HepG2 (cell line): ENCODE results near the gene CRMP1. TPM values are rescaled to one million over a fixed set of nuclear protein-coding genes. Genes with fewer than 3 reads are reported as not detected.

Experiments
- ATAC-seq: fragments of 200-7000 bp; cut with Tn5 transposase; 3 replicates; pipeline ENCODE4 v1.9.1; 2020; ENCODE audit warnings: mild to moderate bottlenecking, moderate library complexity
- BruUV-seq: library from RNA; stranded (reverse); fragments of 400-500 nt; replicated peaks from 2 replicates; lab custom pipeline; 2021; lab: Mats Ljungman, UMichigan
- CTCF ChIA-PET: fragments of 300-600 bp; formaldehyde crosslinking; extraction: SDS; loops from one replicate; lab custom pipeline; 2021; ENCODE audit warnings: low total read pairs, inconsistent platforms, low intra/inter-chr PET ratio; lab: Yijun Ruan, JAX
- POLR2A ChIA-PET: fragments of 350-600 bp; sonication (Branson Sonifier 250); formaldehyde crosslinking; loops from one replicate; lab custom pipeline; 2020; ENCODE audit warnings: antibody characterized with exemption, inconsistent platforms; lab: Yijun Ruan, JAX
- DNase-seq: peaks from one replicate; pipeline ENCODE4 v3.0.0-alpha.2; 2015; ENCODE audit warnings: low spot score
- FAIRE-seq: peaks from 3 replicates; lab custom pipeline; 2011; peaks lifted over from hg19 to GRCh38; lab: Jason Lieb, UNC
- H2AFZ ChIP-seq: one replicate; pipeline ENCODE4 v1.6.1; 2011; ENCODE audit warnings: low read length, inconsistent platforms
- H3K27ac ChIP-seq: fragments of 300-600 bp; 3 replicates; pipeline ENCODE4 v1.8.0; 2011; ENCODE audit warnings: mixed run types, mild to moderate bottlenecking, mixed read lengths, low read length, inconsistent platforms; ENCODE audit not compliant: insufficient read depth; ENCODE audit errors: extremely low read length
- H3K27me3 ChIP-seq, 2 experiments: fragments of 200-600 bp in 1 of 2; 2 replicates in 1 of 2; 3 replicates in 1 of 2; pipeline versions ENCODE4 v1.6.0 to v1.8.0; 2011; ENCODE audit warnings: low read length in 2 of 2, mild to moderate bottlenecking in 2 of 2, moderate library complexity in 2 of 2, inconsistent platforms in 1 of 2; ENCODE audit not compliant: insufficient read depth in 2 of 2, control insufficient read depth in 1 of 2
- H3K36me3 ChIP-seq, 2 experiments: fragments of 200-600 bp in 1 of 2; replicated peaks in 1 of 2; 2 replicates in 1 of 2; 3 replicates in 1 of 2; pipeline versions ENCODE4 v1.5.1 to v1.8.0; 2011; ENCODE audit warnings: low read length in 2 of 2, inconsistent platforms in 1 of 2; ENCODE audit not compliant: insufficient read depth in 2 of 2, control insufficient read depth in 1 of 2
- H3K4me1 ChIP-seq: 2 replicates; pipeline ENCODE4 v1.5.1; 2012; ENCODE audit warnings: low read length, inconsistent platforms; ENCODE audit not compliant: insufficient read depth
- H3K4me2 ChIP-seq: 2 replicates; pipeline ENCODE4 v1.6.0; 2011; ENCODE audit warnings: low read depth, low read length, inconsistent platforms
- H3K4me3 ChIP-seq, 3 experiments: fragments of 200-600 bp in 1 of 3; sonication (generic), shearing (Covaris generic) in 1 of 3; replicated peaks in 1 of 3; 2 replicates each; pipeline ENCODE4 v1.5.1; 2011 to 2016; ENCODE audit warnings: low read length in 3 of 3, inconsistent platforms in 2 of 3, low read depth in 2 of 3, mild to moderate bottlenecking in 2 of 3, control low read depth in 1 of 3, mixed read lengths in 1 of 3; ENCODE audit not compliant: insufficient read depth in 1 of 3
- H3K79me2 ChIP-seq: one replicate; pipeline ENCODE4 v1.6.1; 2011; ENCODE audit warnings: low read length, inconsistent platforms; ENCODE audit not compliant: insufficient read depth
- H3K9ac ChIP-seq: 2 replicates; pipeline ENCODE4 v1.6.0; 2011; ENCODE audit warnings: mild to moderate bottlenecking, low read depth, low read length, inconsistent platforms; ENCODE audit not compliant: insufficient read depth
- H3K9me3 ChIP-seq: 2 replicates; pipeline ENCODE4 v1.5.1; 2012; ENCODE audit warnings: mild to moderate bottlenecking, low read length
- H4K20me1 ChIP-seq: 2 replicates; pipeline ENCODE4 v1.6.0; 2011; ENCODE audit warnings: inconsistent platforms, mild to moderate bottlenecking, low read length, moderate library complexity; ENCODE audit not compliant: insufficient read depth
- FOSL1 ChIP-seq: sonication (generic); formaldehyde crosslinking; IDR thresholded peaks from 2 replicates; pipeline ENCODE4 v1.9.0; 2021; ENCODE audit warnings: missing genetic modification reagents, borderline replicate concordance
- ISL2 ChIP-seq: sonication (generic); formaldehyde crosslinking; IDR thresholded peaks from 2 replicates; pipeline ENCODE4 v1.5.0; 2020; ENCODE audit warnings: missing genetic modification reagents
- SSRP1 ChIP-seq: IDR thresholded peaks from 2 replicates; pipeline ENCODE4 v1.6.1; 2016; ENCODE audit warnings: control low read depth
- ZEB1 ChIP-seq: IDR thresholded peaks from 2 replicates; pipeline ENCODE4 v1.6.1; 2012; ENCODE audit warnings: mild to moderate bottlenecking, low read depth, inconsistent platforms; ENCODE audit not compliant: insufficient replicate concordance
- ZFP62 ChIP-seq: sonication (generic); formaldehyde crosslinking; IDR thresholded peaks from 2 replicates; pipeline ENCODE4 v1.4.0; 2020; ENCODE audit warnings: missing genetic modification reagents
- ZIK1 ChIP-seq: sonication (generic); formaldehyde crosslinking; IDR thresholded peaks from 2 replicates; pipeline ENCODE4 v1.5.0; 2020; ENCODE audit warnings: mild to moderate bottlenecking, low read depth, missing genetic modification reagents, borderline replicate concordance
- ZNF12 ChIP-seq: sonication (generic); formaldehyde crosslinking; IDR thresholded peaks from 2 replicates; pipeline ENCODE4 v1.5.0; 2020; ENCODE audit warnings: missing genetic modification reagents
- ZNF234 ChIP-seq: sonication (generic); formaldehyde crosslinking; conservative IDR thresholded peaks from 2 replicates; pipeline ENCODE4 v1.5.1; 2020; ENCODE audit warnings: mild to moderate bottlenecking, missing genetic modification reagents
- ZNF335 ChIP-seq: sonication (generic); formaldehyde crosslinking; IDR thresholded peaks from 2 replicates; pipeline ENCODE4 v1.4.0; 2020; ENCODE audit warnings: missing genetic modification reagents
- ZNF34 ChIP-seq: sonication (generic); formaldehyde crosslinking; IDR thresholded peaks from 2 replicates; pipeline ENCODE4 v1.4.0; 2020; ENCODE audit warnings: mild to moderate bottlenecking, missing genetic modification reagents, borderline replicate concordance
- ZNF530 ChIP-seq: sonication (generic); formaldehyde crosslinking; IDR thresholded peaks from 2 replicates; pipeline ENCODE4 v1.5.0; 2020; ENCODE audit warnings: low read depth, mild to moderate bottlenecking, missing genetic modification reagents
- ZNF562 ChIP-seq: sonication (generic); formaldehyde crosslinking; IDR thresholded peaks from 2 replicates; pipeline ENCODE4 v1.8.0; 2022; ENCODE audit warnings: missing genetic modification reagents, borderline replicate concordance
- ZNF615 ChIP-seq: sonication (generic); formaldehyde crosslinking; IDR thresholded peaks from 2 replicates; pipeline ENCODE4 v1.5.0; 2020; ENCODE audit warnings: mild to moderate bottlenecking, missing genetic modification reagents, borderline replicate concordance
- ZNF646 ChIP-seq: sonication (generic); formaldehyde crosslinking; IDR thresholded peaks from 2 replicates; pipeline ENCODE4 v1.9.0; 2021; ENCODE audit warnings: mild to moderate bottlenecking, missing genetic modification reagents
- ZNF704 ChIP-seq: sonication (generic); formaldehyde crosslinking; IDR thresholded peaks from 2 replicates; pipeline ENCODE4 v1.8.1; 2023; ENCODE audit warnings: mild to moderate bottlenecking, inconsistent platforms, moderate library complexity, missing genetic modification reagents, borderline replicate concordance
- WGBS: methylation state at CpG from one replicate; pipeline ENCODE4 v1.1.6; 2017; ENCODE audit warnings: low lambda C conversion rate; 5-methylcytosine and 5-hydroxymethylcytosine counted together
- in situ Hi-C: cut with HindIII; loops from 2 replicates; pipeline ENCODE4 v1.10.0; 2017; ENCODE audit warnings: low pct_unique_long_range_greater_than_20kb; ENCODE audit not compliant: extremely low pct_ligation_motif_present
- intact Hi-C: fragments of 100-400 bp; cut with micrococcal nuclease; formaldehyde crosslinking; loops from one replicate; pipeline ENCODE4 v1.10.0; 2022; ENCODE audit not compliant: unreplicated experiment
- polyA plus RNA-seq, 8 experiments: library from polyadenylated mRNA; depleted of rRNA in 3 of 8; stranded (reverse) in 7 of 8; unstranded in 1 of 8; fragments of >200 nt; fragmentation: Illumina TruSeq in 4 of 8; extraction: Trizol in 4 of 8; gene quantifications; 2 replicates each; pipeline versions ENCODE4 v1.2.1 to v1.2.3, GENCODE V29; 2011 to 2016; ENCODE audit warnings: low read depth in 4 of 8, missing spikeins in 1 of 8, mixed read lengths in 1 of 8; ENCODE audit not compliant: insufficient read depth in 1 of 8
- total RNA-seq, 5 experiments: library from RNA; depleted of rRNA; stranded (reverse); fragments of >200 nt; fragmentation: Illumina TruSeq; extraction: Trizol; gene quantifications; 2 replicates each; pipeline ENCODE4 v1.2.3, GENCODE V29; 2016; ENCODE audit warnings: low read depth in 1 of 5

Gene CRMP1
- total and polyA plus RNA-seq, 2 of the 13 experiments (the other 11 are each of a cell fraction or from before 2014, with no cell fraction given) = not detected

GRCh38 chr4:5887011-5887360 lies 5.9 kb downstream of the CRMP1 start:
- FAIRE-seq = no peak
- H3K4me3 ChIP-seq = no peak overlapping the region
- H2AFZ ChIP-seq = no peak overlapping the region
- no peak overlapping the region for H3K27ac ChIP-seq
- WGBS = 0% methylated on average over 3 of the region's 8 CpGs
- H3K36me3 ChIP-seq = no peaks in the 10 kb centered on the region
- H3K79me2 ChIP-seq = no peaks in the 10 kb centered on the region
- no peak overlapping the region for H3K9ac ChIP-seq
- BruUV-seq = no TSS peak
- H3K4me1 ChIP-seq = no peaks in the 10 kb centered on the region
- DNase-seq = no peak
- H3K27me3 ChIP-seq = peaks cover 5 to 22% of the 10 kb centered on the region in 2 experiments; a peak in 4 of 5 replicates
- in situ Hi-C loops (no loop called here), intact Hi-C loops (no loop called here)
- peaks cover 4% of the 10 kb centered on the region; the same call in 1 of the 2 replicates for H4K20me1 ChIP-seq
- no peak overlapping the region for H3K4me2 ChIP-seq
- ChIA-PET CTCF (no interaction called here), POLR2A (no interaction called here)
- ATAC-seq = peak; percentile 26; the same call in 2 of the 3 replicates
- no peaks in the 10 kb centered on the region for H3K9me3 ChIP-seq
- TF ChIP-seq ZNF646 (CRISPR knock-in tag) (no peak), ZEB1 (no peak), ZNF562 (no peak), ZIK1 (CRISPR knock-in tag) (no peak), ZNF34 (no peak), ZNF12 (CRISPR knock-in tag) (no peak), SSRP1 (CRISPR knock-in tag) (no peak), ISL2 (CRISPR knock-in tag) (no peak), ZNF234 (CRISPR knock-in tag) (no peak), ZFP62 (CRISPR knock-in tag) (no peak), ZNF615 (CRISPR knock-in tag) (no peak), ZNF704 (CRISPR knock-in tag) (no peak), ZNF530 (CRISPR knock-in tag) (no peak), ZNF335 (no peak), FOSL1 (CRISPR knock-in tag) (no peak)
